AG10803 (cell line): Measurements from ENCODE around the gene CBFA2T3.

Experiments
- DNase-seq: peaks from one replicate; pipeline ENCODE4 v3.0.0; 2010; ENCODE audit warnings: low read depth
- H3K4me3 ChIP-seq: 2 replicates; pipeline ENCODE4 v1.5.1; 2011; ENCODE audit warnings: mild to moderate bottlenecking, low read length, control low read depth
- CTCF ChIP-seq: conservative IDR thresholded peaks from 2 replicates; pipeline ENCODE4 v1.5.1; 2011; ENCODE audit warnings: mild to moderate bottlenecking, low read length, control low read depth, inconsistent platforms

Gene CBFA2T3

DNA sequence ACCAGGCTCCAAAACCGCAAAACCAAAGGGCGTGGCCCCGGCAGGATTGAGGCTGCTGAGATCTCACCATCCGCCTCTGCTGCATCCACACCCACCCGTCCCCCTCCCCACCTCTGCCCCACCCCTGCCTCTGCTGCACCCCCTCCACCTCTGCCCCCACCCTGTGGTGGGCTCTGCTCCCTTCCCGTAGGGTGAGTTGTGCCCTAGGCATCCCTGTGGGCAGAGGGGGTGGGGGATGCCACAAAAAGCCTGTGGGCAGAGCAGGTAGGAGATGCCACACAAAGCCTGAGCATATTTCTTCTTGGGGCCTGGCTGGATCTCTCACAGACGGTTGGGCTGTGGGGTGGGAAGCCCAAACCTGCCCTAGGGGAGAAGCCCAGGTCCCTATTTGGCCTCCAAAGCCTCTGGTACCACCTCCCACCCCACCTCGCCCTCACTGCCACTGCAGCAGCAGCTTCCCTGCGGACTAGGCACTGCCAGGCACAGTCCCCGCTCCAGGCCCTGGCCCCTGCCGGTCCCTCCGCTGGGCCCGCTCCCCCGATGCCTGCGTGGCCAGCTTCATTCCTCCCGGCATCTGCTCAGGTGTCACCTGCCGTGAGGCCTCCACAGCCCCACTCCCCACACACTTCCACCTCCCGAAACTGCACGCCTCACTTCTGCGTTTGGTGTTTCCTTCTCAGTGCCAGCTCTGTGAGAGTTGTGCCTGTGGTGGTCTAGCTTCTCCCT is 99.3 kb downstream of the CBFA2T3 start:
- no peak for TF ChIP-seq CTCF
- no peak overlapping the region for H3K4me3 ChIP-seq
- DNase-seq, result no peak

- no peak overlapping the region for H3K4me3 ChIP-seq
- TF ChIP-seq CTCF, result no peak
- DNase-seq, result no peak
Observed at GRCh38 chr16:88876942-88877526, 100.0 kb downstream of the CBFA2T3 start.

- DNase-seq, result no peak
- no peak for TF ChIP-seq CTCF
Observed at GRCh38 chr16:88875703-88876234, 101.2 kb downstream of the CBFA2T3 start.

DNA sequence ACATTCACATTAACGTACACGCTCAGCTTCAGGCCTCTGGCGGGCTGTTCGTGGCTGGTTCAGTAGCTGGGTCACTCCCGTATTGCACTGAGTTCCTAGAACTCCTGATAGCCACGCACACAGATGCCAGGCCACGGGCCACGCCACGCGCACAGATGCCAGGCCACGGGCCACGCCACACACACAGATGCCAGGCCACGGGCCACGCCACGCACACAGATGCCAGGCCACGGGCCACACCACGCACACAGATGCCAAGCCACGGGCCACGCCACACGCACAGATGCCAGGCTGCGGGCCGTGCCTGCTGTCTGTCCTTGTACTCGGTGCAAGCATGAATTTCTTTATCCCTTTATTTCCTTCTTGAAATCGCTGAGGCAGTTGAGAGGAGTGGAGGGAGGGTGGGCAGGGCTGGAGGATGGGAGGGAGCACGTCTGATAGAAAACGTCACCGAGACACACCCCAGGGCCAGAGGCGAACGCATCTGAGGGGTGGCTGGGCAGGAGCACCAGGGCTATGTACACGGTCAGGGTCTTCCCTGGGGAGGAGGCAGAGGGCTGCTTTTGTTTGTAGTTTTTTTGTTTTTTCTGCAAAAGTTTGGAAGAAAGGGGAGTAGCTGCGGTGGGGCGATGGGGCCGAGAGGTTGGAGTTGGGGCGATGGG is 101.9 kb downstream of the CBFA2T3 start:
- no peak for TF ChIP-seq CTCF
- no peak overlapping the region for H3K4me3 ChIP-seq
- DNase-seq, result no peak

More at GRCh38 chr16:88875703-88876234, 101.2 kb downstream of the CBFA2T3 start:
- no peak overlapping the region for H3K4me3 ChIP-seq

DNA sequence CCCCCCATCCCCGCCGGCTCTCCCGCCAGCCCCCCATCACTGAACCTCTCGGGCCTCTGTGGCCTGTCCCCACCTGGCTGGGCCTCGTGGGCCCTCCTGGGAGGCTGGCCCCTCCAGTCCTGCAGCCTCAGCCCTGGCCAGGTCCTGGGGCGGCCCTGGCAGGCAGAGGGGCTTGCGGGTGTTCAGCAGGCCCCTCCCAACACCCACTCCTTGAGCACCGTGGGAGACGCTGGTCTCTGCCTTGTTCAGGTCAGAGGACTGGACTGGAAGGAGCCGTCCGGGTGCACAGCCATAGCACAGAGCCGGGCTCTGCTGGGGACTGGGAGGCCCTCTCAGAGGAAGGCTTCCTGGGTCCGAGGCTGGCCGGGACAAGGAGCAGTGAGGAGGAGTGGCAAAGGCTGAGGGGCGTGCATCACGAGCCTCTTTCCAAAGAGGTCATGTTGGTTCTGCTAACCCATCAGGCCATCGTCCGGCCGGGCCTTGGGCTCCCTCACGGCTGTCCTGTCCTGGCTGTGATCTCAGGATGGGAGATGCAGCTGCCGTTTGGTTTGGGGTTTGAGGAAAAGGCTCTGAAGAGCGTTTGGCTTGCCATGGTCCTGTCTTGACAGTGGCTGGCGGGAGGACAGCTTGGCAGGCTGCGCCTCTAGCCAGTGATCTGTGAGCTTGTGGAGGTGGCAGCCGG is 104.2 kb downstream of the CBFA2T3 start:
- no peak overlapping the region for H3K4me3 ChIP-seq
- no peak for TF ChIP-seq CTCF
- no peak for DNase-seq

- no peak overlapping the region for H3K4me3 ChIP-seq
- no peak for TF ChIP-seq CTCF
- no peak for DNase-seq
Observed at GRCh38 chr16:88871730-88872416, 105.1 kb downstream of the CBFA2T3 start.
